OCI-LY1 (cell line): ENCODE measurements around the gene EXOC6B.

Source experiments
- EZH2 ChIP-seq: fragments of 200-600 bp; sonication (generic), shearing (Covaris generic); IDR thresholded peaks from 2 replicates; pipeline ENCODE4 v1.8.0; 2017; ENCODE audit warnings: borderline replicate concordance, mixed run types, mild to moderate bottlenecking, antibody characterized with exemption, low read length, moderate library complexity, mixed read lengths
- TF ChIP-seq, protein P1 (sequence below): fragments of 200-600 bp; sonication (generic), shearing (Covaris generic); IDR thresholded peaks from 2 replicates; pipeline ENCODE4 v1.5.1; 2017; ENCODE audit warnings: mild to moderate bottlenecking, antibody characterized with exemption, low read length, moderate library complexity, mixed read lengths

DNA sequence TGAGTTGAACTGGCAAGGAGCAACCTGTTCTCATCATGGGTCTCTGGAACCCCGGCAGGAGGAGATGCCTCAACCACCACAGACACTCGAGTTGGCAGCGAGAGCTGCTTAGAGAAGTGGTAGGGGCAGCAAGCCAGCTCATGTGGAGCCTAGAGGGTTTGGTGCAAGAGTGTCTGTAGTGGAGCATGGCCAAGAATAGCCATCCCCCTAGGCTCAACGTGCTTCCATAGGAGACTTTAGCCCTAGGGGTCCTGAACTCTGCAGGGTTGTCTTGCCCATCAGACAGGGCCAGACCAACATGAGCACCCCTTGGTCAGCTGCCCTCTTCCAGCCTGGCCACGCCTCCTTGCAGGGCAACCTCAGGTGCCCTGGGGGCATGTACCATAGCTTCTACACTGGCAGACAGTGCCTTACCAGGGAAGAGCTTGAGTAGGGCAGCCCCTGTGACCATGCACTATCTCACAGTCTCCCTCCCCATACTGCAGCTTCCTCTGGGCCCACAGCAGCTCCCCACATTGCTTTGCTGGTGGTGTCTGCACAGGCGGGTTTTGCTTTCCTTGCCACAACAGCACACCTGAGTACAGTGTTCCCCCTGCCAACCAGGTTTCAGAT, 187.1 kb downstream of the EXOC6B start:
- TF ChIP-seq, protein P1, sequence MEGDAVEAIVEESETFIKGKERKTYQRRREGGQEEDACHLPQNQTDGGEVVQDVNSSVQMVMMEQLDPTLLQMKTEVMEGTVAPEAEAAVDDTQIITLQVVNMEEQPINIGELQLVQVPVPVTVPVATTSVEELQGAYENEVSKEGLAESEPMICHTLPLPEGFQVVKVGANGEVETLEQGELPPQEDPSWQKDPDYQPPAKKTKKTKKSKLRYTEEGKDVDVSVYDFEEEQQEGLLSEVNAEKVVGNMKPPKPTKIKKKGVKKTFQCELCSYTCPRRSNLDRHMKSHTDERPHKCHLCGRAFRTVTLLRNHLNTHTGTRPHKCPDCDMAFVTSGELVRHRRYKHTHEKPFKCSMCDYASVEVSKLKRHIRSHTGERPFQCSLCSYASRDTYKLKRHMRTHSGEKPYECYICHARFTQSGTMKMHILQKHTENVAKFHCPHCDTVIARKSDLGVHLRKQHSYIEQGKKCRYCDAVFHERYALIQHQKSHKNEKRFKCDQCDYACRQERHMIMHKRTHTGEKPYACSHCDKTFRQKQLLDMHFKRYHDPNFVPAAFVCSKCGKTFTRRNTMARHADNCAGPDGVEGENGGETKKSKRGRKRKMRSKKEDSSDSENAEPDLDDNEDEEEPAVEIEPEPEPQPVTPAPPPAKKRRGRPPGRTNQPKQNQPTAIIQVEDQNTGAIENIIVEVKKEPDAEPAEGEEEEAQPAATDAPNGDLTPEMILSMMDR: no peak
- TF ChIP-seq EZH2: no peak
